ENCODE measurements around the gene C3orf18.

C3orf18 gene

DNA sequence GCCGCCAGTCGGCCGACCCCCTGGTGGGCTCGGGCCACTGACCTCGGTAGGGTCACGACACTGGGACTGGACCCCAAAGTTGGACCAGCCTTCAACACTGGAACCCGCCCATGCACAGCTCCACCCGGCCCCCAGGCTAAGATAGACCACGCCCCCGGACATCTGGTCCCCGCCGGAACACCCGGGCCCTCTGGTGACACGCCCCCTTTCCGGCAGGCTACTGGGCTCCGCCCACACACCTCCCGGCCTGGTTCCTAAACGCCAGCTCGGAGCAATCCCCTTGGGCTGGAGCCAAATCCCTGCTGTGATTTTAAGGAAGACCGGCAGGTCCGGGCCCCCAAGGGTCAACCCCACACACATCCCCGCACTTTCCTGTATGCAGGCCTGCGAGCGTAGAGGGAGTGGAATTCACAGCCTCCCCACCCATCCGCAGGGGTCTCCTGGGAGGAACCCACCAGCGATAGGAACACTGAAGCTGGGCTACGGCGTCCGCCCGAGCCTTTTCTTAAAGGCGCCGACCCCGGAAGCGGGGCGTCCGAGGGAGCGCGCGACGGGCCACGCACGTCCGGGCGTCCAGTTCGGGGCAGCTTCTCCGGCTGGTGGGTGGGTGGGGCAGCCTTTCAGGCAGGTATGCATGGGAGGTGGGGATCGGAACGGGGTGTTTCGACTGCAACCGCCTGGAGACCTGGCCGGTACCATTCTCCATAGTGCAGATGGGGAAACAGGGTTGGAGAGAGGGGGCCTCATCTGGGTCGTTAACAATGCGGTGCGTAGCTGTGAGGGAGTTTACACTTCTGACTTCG is 1.6 kb upstream of the C3orf18 start, which contains the start of gene HEMK1 (continued):
- TF ChIP-seq, protein P1, sequence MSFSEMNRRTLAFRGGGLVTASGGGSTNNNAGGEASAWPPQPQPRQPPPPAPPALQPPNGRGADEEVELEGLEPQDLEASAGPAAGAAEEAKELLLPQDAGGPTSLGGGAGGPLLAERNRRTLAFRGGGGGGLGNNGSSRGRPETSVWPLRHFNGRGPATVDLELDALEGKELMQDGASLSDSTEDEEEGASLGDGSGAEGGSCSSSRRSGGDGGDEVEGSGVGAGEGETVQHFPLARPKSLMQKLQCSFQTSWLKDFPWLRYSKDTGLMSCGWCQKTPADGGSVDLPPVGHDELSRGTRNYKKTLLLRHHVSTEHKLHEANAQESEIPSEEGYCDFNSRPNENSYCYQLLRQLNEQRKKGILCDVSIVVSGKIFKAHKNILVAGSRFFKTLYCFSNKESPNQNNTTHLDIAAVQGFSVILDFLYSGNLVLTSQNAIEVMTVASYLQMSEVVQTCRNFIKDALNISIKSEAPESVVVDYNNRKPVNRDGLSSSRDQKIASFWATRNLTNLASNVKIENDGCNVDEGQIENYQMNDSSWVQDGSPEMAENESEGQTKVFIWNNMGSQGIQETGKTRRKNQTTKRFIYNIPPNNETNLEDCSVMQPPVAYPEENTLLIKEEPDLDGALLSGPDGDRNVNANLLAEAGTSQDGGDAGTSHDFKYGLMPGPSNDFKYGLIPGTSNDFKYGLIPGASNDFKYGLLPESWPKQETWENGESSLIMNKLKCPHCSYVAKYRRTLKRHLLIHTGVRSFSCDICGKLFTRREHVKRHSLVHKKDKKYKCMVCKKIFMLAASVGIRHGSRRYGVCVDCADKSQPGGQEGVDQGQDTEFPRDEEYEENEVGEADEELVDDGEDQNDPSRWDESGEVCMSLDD (tag by site-specific recombination; IDR thresholded peaks at IDR 0.05), result peak; percentile 58
- peak; percentile 88 for TF ChIP-seq KLF1 (tag by site-specific recombination; IDR thresholded peaks at IDR 0.05)
- TF ChIP-seq KLF10 (tag by site-specific recombination; IDR thresholded peaks at IDR 0.05), result peak; percentile 92
- TF ChIP-seq ZNF416 (tag by site-specific recombination; IDR thresholded peaks at IDR 0.05), result no peak
- TF ChIP-seq IKZF3 (tag by site-specific recombination; IDR thresholded peaks at IDR 0.05), result peak; percentile 81; the same call in 1 of the 2 replicates
- TF ChIP-seq ZNF121 (tag by site-specific recombination; IDR thresholded peaks at IDR 0.05), result peak; percentile 33; the same call in 1 of the 2 replicates
- peak; percentile 91 for TF ChIP-seq ZNF600 (tag by site-specific recombination; IDR thresholded peaks at IDR 0.05)
- peak; percentile 80; the same call in 1 of the 2 replicates for TF ChIP-seq TRIM28 (IDR thresholded peaks at IDR 0.05; ENCODE audit: borderline replicate concordance, low read length)
- no peak for TF ChIP-seq HOXD13 (CRISPR knock-in tag; IDR thresholded peaks at IDR 0.05; ENCODE audit: borderline replicate concordance)
- TF ChIP-seq ZNF391 (tag by site-specific recombination; IDR thresholded peaks at IDR 0.05; ENCODE audit: borderline replicate concordance, low read depth), result peak; percentile 87; the same call in 1 of the 2 replicates
- 0 out of 2 replicates have a peak, but pooled peaks have one; percentile 12 for TF ChIP-seq ZNF664 (tag by site-specific recombination; IDR thresholded peaks at IDR 0.05)
- no peak for TF ChIP-seq ZNF623 (tag by site-specific recombination; IDR thresholded peaks at IDR 0.05)
- peak; percentile 83 for TF ChIP-seq ZNF394 (tag by site-specific recombination; IDR thresholded peaks at IDR 0.05; ENCODE audit: borderline replicate concordance)
- TF ChIP-seq, protein P2, sequence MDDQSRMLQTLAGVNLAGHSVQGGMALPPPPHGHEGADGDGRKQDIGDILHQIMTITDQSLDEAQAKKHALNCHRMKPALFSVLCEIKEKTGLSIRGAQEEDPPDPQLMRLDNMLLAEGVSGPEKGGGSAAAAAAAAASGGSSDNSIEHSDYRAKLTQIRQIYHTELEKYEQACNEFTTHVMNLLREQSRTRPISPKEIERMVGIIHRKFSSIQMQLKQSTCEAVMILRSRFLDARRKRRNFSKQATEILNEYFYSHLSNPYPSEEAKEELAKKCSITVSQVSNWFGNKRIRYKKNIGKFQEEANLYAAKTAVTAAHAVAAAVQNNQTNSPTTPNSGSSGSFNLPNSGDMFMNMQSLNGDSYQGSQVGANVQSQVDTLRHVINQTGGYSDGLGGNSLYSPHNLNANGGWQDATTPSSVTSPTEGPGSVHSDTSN (CRISPR knock-in tag; IDR thresholded peaks at IDR 0.05), result no peak
- TF ChIP-seq ZNF521 (tag by site-specific recombination; IDR thresholded peaks at IDR 0.05), result no peak
- no peak for TF ChIP-seq ZNF670 (tag by site-specific recombination; IDR thresholded peaks at IDR 0.05; ENCODE audit: low read depth)
- TF ChIP-seq HOXA7 (CRISPR knock-in tag; IDR thresholded peaks at IDR 0.05; ENCODE audit: borderline replicate concordance), result no peak
- 0 out of 2 replicates have a peak, but pooled peaks have one; percentile 83 for TF ChIP-seq ZSCAN23 (tag by site-specific recombination; IDR thresholded peaks at IDR 0.05)
- TF ChIP-seq ZXDB (tag by site-specific recombination; IDR thresholded peaks at IDR 0.05), result peak; percentile 97
- TF ChIP-seq ZNF830 (tag by site-specific recombination; IDR thresholded peaks at IDR 0.05; ENCODE audit: low read depth), result no peak
- peak; percentile 82; the same call in 1 of the 2 replicates for TF ChIP-seq ZFP37 (tag by site-specific recombination; IDR thresholded peaks at IDR 0.05)
- TF ChIP-seq, protein P3, sequence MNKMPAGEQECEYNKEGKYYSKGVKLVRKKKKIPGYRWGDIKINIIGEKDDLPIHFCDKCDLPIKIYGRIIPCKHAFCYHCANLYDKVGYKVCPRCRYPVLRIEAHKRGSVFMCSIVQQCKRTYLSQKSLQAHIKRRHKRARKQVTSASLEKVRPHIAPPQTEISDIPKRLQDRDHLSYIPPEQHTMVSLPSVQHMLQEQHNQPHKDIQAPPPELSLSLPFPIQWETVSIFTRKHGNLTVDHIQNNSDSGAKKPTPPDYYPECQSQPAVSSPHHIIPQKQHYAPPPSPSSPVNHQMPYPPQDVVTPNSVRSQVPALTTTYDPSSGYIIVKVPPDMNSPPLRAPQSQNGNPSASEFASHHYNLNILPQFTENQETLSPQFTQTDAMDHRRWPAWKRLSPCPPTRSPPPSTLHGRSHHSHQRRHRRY (tag by site-specific recombination; IDR thresholded peaks at IDR 0.05), result no peak
- no peak for TF ChIP-seq ZNF354C (tag by site-specific recombination; IDR thresholded peaks at IDR 0.05; ENCODE audit: borderline replicate concordance, low read depth)
- TF ChIP-seq, protein P4, sequence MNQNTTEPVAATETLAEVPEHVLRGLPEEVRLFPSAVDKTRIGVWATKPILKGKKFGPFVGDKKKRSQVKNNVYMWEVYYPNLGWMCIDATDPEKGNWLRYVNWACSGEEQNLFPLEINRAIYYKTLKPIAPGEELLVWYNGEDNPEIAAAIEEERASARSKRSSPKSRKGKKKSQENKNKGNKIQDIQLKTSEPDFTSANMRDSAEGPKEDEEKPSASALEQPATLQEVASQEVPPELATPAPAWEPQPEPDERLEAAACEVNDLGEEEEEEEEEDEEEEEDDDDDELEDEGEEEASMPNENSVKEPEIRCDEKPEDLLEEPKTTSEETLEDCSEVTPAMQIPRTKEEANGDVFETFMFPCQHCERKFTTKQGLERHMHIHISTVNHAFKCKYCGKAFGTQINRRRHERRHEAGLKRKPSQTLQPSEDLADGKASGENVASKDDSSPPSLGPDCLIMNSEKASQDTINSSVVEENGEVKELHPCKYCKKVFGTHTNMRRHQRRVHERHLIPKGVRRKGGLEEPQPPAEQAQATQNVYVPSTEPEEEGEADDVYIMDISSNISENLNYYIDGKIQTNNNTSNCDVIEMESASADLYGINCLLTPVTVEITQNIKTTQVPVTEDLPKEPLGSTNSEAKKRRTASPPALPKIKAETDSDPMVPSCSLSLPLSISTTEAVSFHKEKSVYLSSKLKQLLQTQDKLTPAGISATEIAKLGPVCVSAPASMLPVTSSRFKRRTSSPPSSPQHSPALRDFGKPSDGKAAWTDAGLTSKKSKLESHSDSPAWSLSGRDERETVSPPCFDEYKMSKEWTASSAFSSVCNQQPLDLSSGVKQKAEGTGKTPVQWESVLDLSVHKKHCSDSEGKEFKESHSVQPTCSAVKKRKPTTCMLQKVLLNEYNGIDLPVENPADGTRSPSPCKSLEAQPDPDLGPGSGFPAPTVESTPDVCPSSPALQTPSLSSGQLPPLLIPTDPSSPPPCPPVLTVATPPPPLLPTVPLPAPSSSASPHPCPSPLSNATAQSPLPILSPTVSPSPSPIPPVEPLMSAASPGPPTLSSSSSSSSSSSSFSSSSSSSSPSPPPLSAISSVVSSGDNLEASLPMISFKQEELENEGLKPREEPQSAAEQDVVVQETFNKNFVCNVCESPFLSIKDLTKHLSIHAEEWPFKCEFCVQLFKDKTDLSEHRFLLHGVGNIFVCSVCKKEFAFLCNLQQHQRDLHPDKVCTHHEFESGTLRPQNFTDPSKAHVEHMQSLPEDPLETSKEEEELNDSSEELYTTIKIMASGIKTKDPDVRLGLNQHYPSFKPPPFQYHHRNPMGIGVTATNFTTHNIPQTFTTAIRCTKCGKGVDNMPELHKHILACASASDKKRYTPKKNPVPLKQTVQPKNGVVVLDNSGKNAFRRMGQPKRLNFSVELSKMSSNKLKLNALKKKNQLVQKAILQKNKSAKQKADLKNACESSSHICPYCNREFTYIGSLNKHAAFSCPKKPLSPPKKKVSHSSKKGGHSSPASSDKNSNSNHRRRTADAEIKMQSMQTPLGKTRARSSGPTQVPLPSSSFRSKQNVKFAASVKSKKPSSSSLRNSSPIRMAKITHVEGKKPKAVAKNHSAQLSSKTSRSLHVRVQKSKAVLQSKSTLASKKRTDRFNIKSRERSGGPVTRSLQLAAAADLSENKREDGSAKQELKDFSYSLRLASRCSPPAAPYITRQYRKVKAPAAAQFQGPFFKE (tag by site-specific recombination; IDR thresholded peaks at IDR 0.05; ENCODE audit: borderline replicate concordance), result no peak
- TF ChIP-seq ZNF292 (tag by site-specific recombination; IDR thresholded peaks at IDR 0.05; ENCODE audit: borderline replicate concordance, low read depth), result no peak
- no peak for TF ChIP-seq ZNF404 (tag by site-specific recombination; IDR thresholded peaks at IDR 0.05)
- no peak for TF ChIP-seq ZNF223 (tag by site-specific recombination; IDR thresholded peaks at IDR 0.05)
- TF ChIP-seq REPIN1 (tag by site-specific recombination; IDR thresholded peaks at IDR 0.05; ENCODE audit: low read depth), result no peak
- TF ChIP-seq ZNF707 (tag by site-specific recombination; IDR thresholded peaks at IDR 0.05), result no peak
- TF ChIP-seq ZNF16 (tag by site-specific recombination; IDR thresholded peaks at IDR 0.05; ENCODE audit: low read depth), result no peak

All from HEK293 (cell line).